Panc1 (cell line): Measurements from ENCODE around the gene CD48. TPM values are rescaled to one million over a fixed set of nuclear protein-coding genes. Genes with fewer than 3 reads are reported as not detected.

ENCODE experiments used
- ATAC-seq: fragments of 200-7000 bp; cut with Tn5 transposase; 2 replicates; pipeline ENCODE4 v1.9.1; 2020; ENCODE audit warnings: mild to moderate bottlenecking, moderate library complexity
- BruUV-seq: library from RNA; stranded (reverse); fragments of 400-500 nt; replicated peaks from 2 replicates; lab custom pipeline; 2021; lab: Mats Ljungman, UMichigan
- CTCF ChIA-PET: fragments of 300-600 bp; sonication (Branson Sonifier 250); formaldehyde crosslinking; loops from one replicate; lab custom pipeline; 2022; ENCODE audit warnings: antibody characterized with exemption; lab: Charles Lee
- POLR2A ChIA-PET: fragments of 300-600 bp; sonication (Branson Sonifier 250); formaldehyde crosslinking; loops from one replicate; lab custom pipeline; 2022; ENCODE audit warnings: antibody characterized with exemption; lab: Charles Lee
- DNase-seq: peaks from one replicate; pipeline ENCODE4 v3.0.0-alpha.2; 2010; ENCODE audit warnings: low read depth, low spot score
- H3K27ac ChIP-seq: 2 replicates; pipeline ENCODE4 v1.5.1; 2011; ENCODE audit warnings: mild to moderate bottlenecking, low read length, inconsistent platforms
- H3K27me3 ChIP-seq: fragments of 200-500 bp; sonication (Bioruptor generic); 2 replicates; pipeline ENCODE4 v1.6.0; 2014; ENCODE audit warnings: low read length, inconsistent platforms; ENCODE audit not compliant: control insufficient read depth, insufficient read depth
- H3K36me3 ChIP-seq: fragments of 200-500 bp; sonication (Bioruptor generic); 2 replicates; pipeline ENCODE4 v1.5.1; 2014; ENCODE audit warnings: inconsistent platforms, mild to moderate bottlenecking, low read length, moderate library complexity; ENCODE audit not compliant: control insufficient read depth, insufficient read depth
- H3K4me1 ChIP-seq: 2 replicates; pipeline ENCODE4 v1.5.1; 2011; ENCODE audit warnings: inconsistent platforms, mild to moderate bottlenecking, low read length, moderate library complexity; ENCODE audit not compliant: control insufficient read depth, insufficient read depth
- H3K4me3 ChIP-seq, 2 experiments: 2 replicates each; pipeline ENCODE4 v1.5.1; 2011 to 2012; ENCODE audit warnings: low read depth in 2 of 2, low read length in 2 of 2, mild to moderate bottlenecking in 2 of 2, inconsistent platforms in 1 of 2, moderate library complexity in 1 of 2
- H3K9me3 ChIP-seq: fragments of 200-500 bp; sonication (Bioruptor generic); 2 replicates; pipeline ENCODE4 v1.5.1; 2014; ENCODE audit warnings: low read depth, mild to moderate bottlenecking, inconsistent platforms, low read length, moderate library complexity; ENCODE audit not compliant: control insufficient read depth, insufficient read depth
- POLR2AphosphoS5 ChIP-seq: IDR thresholded peaks from 2 replicates; pipeline ENCODE4 v1.6.1; 2012; ENCODE audit warnings: mild to moderate bottlenecking, low read depth, low read length, moderate library complexity
- SIN3A ChIP-seq: IDR thresholded peaks from 2 replicates; pipeline ENCODE4 v1.6.1; 2012; ENCODE audit warnings: low read depth, mild to moderate bottlenecking, low read length, moderate library complexity, borderline replicate concordance; ENCODE audit not compliant: insufficient read depth
- TCF7L2 ChIP-seq: IDR thresholded peaks from 2 replicates; pipeline ENCODE4 v1.6.1; 2011; ENCODE audit warnings: mild to moderate bottlenecking, low read depth, low read length, inconsistent platforms
- in situ Hi-C: cut with HindIII; loops from 2 replicates; pipeline ENCODE4 v1.10.0; 2016; ENCODE audit warnings: low sequenced_read_pairs, low pct_unique_long_range_greater_than_20kb
- intact Hi-C: fragments of 100-400 bp; cut with micrococcal nuclease; formaldehyde crosslinking; loops from one replicate; pipeline ENCODE4 v1.10.0; 2022; ENCODE audit not compliant: unreplicated experiment
- total RNA-seq: library from RNA; stranded (reverse); gene quantifications from one replicate; pipeline ENCODE4 v1.2.1, GENCODE V29; 2021; ENCODE audit not compliant: unreplicated experiment
- TF ChIP-seq, protein P1 (sequence below): fragments of 450-650 bp; IDR thresholded peaks from 2 replicates; pipeline ENCODE4 v1.5.1; 2017; ENCODE audit warnings: mild to moderate bottlenecking
- TF ChIP-seq, protein P2 (sequence below), 2 experiments: IDR thresholded peaks; 2 replicates each; pipeline ENCODE4 v1.6.1; 2011 to 2012; ENCODE audit warnings: low read depth in 2 of 2, control low read depth in 1 of 2, low read length in 1 of 2, mild to moderate bottlenecking in 1 of 2, moderate library complexity in 1 of 2; ENCODE audit not compliant: insufficient read depth in 1 of 2

CD48 gene
- total RNA-seq, 1 experiment from 2014 or later, result 0.67 TPM

DNA sequence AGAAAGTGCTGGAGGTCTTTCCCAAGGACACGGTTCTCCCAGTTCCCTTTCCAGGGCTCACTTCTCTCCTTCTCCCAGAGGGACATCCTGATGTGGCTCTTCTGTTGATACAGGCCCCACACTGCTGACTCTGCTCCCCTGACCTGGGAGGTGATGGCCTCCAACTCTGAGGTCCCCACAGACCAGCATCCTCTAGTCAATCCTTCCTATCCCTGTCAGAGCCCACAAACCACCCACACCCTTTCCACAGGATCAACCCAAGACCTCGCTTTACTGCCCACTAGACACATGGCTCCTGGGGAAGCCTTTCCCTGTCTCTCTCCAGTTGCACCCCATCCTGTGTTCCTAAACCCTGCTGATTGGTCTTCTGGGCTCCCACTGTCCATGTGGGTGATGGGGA, 39.0 kb upstream of the CD48 start:
- peaks cover 16% of the 10 kb centered on the region for H3K27me3 ChIP-seq
- POLR2A ChIA-PET, result no interaction called here
- no peaks in the 10 kb centered on the region for H3K4me1 ChIP-seq
- in situ Hi-C loops, result no loop called here
- H3K4me3 ChIP-seq, result no peak overlapping the region
- DNase-seq (no peak), ATAC-seq (no peak)
- no peak overlapping the region for H3K27ac ChIP-seq
- TF ChIP-seq POLR2AphosphoS5 (no peak), SIN3A (no peak), TCF7L2 (no peak)
- TF ChIP-seq, protein P1, sequence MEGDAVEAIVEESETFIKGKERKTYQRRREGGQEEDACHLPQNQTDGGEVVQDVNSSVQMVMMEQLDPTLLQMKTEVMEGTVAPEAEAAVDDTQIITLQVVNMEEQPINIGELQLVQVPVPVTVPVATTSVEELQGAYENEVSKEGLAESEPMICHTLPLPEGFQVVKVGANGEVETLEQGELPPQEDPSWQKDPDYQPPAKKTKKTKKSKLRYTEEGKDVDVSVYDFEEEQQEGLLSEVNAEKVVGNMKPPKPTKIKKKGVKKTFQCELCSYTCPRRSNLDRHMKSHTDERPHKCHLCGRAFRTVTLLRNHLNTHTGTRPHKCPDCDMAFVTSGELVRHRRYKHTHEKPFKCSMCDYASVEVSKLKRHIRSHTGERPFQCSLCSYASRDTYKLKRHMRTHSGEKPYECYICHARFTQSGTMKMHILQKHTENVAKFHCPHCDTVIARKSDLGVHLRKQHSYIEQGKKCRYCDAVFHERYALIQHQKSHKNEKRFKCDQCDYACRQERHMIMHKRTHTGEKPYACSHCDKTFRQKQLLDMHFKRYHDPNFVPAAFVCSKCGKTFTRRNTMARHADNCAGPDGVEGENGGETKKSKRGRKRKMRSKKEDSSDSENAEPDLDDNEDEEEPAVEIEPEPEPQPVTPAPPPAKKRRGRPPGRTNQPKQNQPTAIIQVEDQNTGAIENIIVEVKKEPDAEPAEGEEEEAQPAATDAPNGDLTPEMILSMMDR, result no peak
- TF ChIP-seq, protein P2, sequence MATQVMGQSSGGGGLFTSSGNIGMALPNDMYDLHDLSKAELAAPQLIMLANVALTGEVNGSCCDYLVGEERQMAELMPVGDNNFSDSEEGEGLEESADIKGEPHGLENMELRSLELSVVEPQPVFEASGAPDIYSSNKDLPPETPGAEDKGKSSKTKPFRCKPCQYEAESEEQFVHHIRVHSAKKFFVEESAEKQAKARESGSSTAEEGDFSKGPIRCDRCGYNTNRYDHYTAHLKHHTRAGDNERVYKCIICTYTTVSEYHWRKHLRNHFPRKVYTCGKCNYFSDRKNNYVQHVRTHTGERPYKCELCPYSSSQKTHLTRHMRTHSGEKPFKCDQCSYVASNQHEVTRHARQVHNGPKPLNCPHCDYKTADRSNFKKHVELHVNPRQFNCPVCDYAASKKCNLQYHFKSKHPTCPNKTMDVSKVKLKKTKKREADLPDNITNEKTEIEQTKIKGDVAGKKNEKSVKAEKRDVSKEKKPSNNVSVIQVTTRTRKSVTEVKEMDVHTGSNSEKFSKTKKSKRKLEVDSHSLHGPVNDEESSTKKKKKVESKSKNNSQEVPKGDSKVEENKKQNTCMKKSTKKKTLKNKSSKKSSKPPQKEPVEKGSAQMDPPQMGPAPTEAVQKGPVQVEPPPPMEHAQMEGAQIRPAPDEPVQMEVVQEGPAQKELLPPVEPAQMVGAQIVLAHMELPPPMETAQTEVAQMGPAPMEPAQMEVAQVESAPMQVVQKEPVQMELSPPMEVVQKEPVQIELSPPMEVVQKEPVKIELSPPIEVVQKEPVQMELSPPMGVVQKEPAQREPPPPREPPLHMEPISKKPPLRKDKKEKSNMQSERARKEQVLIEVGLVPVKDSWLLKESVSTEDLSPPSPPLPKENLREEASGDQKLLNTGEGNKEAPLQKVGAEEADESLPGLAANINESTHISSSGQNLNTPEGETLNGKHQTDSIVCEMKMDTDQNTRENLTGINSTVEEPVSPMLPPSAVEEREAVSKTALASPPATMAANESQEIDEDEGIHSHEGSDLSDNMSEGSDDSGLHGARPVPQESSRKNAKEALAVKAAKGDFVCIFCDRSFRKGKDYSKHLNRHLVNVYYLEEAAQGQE (IDR thresholded peaks at IDR 0.05; ENCODE audit: insufficient read depth in 1 of 2, low read depth in 2 of 2, low read length in 1 of 2), result no peak
- intact Hi-C loops, result no loop called here
- CTCF ChIA-PET, result no interaction called here
- H3K36me3 ChIP-seq, result no peaks in the 10 kb centered on the region
- BruUV-seq, result no TSS peak
- no peaks in the 10 kb centered on the region for H3K9me3 ChIP-seq

DNA sequence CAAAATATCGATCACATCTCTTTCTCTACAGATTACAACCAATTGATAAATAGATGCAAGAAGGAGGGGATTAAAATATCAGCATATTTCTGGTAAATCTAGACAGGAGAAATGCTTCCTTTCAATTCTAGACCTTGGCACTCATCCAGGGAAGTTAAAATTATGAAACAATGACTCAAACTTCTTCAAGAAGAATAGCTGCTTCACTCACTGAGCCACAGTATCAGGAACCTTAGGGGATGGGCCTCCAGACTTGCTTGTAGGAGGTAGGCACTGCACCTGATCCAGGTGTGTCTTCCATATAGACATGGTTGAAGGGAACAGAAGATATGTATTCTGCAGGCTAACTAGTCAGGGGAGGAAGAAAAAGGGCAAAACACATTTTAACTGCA, 37.3 kb upstream of the CD48 start:
- Histone ChIP-seq H3K27ac (no peak overlapping the region), H3K27me3 (peaks cover 18% of the 10 kb centered on the region), H3K4me3 (no peak overlapping the region), H3K9me3 (no peaks in the 10 kb centered on the region), H3K4me1 (no peaks in the 10 kb centered on the region), H3K36me3 (no peaks in the 10 kb centered on the region)
- DNase-seq (no peak), ATAC-seq (no peak)
- BruUV-seq, result no TSS peak
- CTCF ChIA-PET, result no interaction called here
- POLR2A ChIA-PET, result no interaction called here
- in situ Hi-C loops (no loop called here), intact Hi-C loops (no loop called here)
- TF ChIP-seq, protein P2 (IDR thresholded peaks at IDR 0.05; ENCODE audit: insufficient read depth in 1 of 2, low read depth in 2 of 2, low read length in 1 of 2), result no peak
- TF ChIP-seq TCF7L2, result no peak
- no peak for TF ChIP-seq SIN3A
- TF ChIP-seq, protein P1, result no peak
- TF ChIP-seq POLR2AphosphoS5, result no peak
